CD14-positive monocyte (primary cell): ENCODE data around the gene ID4. TPM values are rescaled to one million over a fixed set of nuclear protein-coding genes. Genes with fewer than 3 reads are reported as not detected.

Experiments used
- DNase-seq, 3 donors: peaks; one replicate each; pipeline ENCODE4 v3.0.0-alpha.2; 2011 to 2022
- H2AFZ ChIP-seq: 2 replicates; pipeline ENCODE4 v1.6.0; 2012; ENCODE audit warnings: mild to moderate bottlenecking, low read depth, low read length, inconsistent platforms; ENCODE audit not compliant: insufficient read depth, poor library complexity, severe bottlenecking
- H3K27ac ChIP-seq, 2 donors: 1 replicate in 1 of 2; 2 replicates in 1 of 2; pipeline ENCODE4 v1.5.1; 2012 to 2013; ENCODE audit warnings: low read length in 2 of 2, control low read depth in 1 of 2, inconsistent platforms in 1 of 2, low read depth in 1 of 2, mild to moderate bottlenecking in 1 of 2
- H3K27me3 ChIP-seq, 2 donors: one replicate each; pipeline versions ENCODE4 v1.6.0 to v1.6.1; 2011 to 2013; ENCODE audit warnings: low read length in 2 of 2; ENCODE audit not compliant: control insufficient read depth in 2 of 2, insufficient read depth in 2 of 2
- H3K36me3 ChIP-seq, 2 donors: replicated peaks in 1 of 2; 1 replicate in 1 of 2; 2 replicates in 1 of 2; pipeline versions ENCODE4 v1.5.1 to v1.6.1; 2012 to 2013; ENCODE audit warnings: low read length in 2 of 2, control low read depth in 1 of 2, inconsistent platforms in 1 of 2, mild to moderate bottlenecking in 1 of 2; ENCODE audit not compliant: insufficient read depth in 2 of 2, control insufficient read depth in 1 of 2
- H3K4me1 ChIP-seq, 2 donors: 1 replicate in 1 of 2; 2 replicates in 1 of 2; pipeline versions ENCODE4 v1.5.1 to v1.6.1; 2012 to 2013; ENCODE audit warnings: low read length in 2 of 2, control low read depth in 1 of 2, inconsistent platforms in 1 of 2, mild to moderate bottlenecking in 1 of 2, moderate library complexity in 1 of 2; ENCODE audit not compliant: insufficient read depth in 2 of 2, control insufficient read depth in 1 of 2
- H3K4me2 ChIP-seq: replicated peaks from 2 replicates; pipeline ENCODE3; 2012; ENCODE audit warnings: low read length, moderate library complexity, mild to moderate bottlenecking; ENCODE audit not compliant: poor library complexity, severe bottlenecking; ENCODE audit errors: extremely low read depth
- H3K4me3 ChIP-seq, 3 experiments: fragments of 200-600 bp in 1 of 3; sonication (generic) in 1 of 3; replicated peaks in 1 of 3; 1 replicate in 2 of 3; 2 replicates in 1 of 3; pipeline ENCODE4 v1.5.1; 2011 to 2013; ENCODE audit warnings: low read length in 3 of 3, mild to moderate bottlenecking in 3 of 3, control low read depth in 2 of 3, low read depth in 2 of 3, inconsistent platforms in 1 of 3, moderate library complexity in 1 of 3
- H3K79me2 ChIP-seq: 2 replicates; pipeline ENCODE4 v1.6.0; 2012; ENCODE audit warnings: mild to moderate bottlenecking, control low read depth, inconsistent platforms, low read length, moderate library complexity; ENCODE audit not compliant: insufficient read depth
- H3K9ac ChIP-seq: 2 replicates; pipeline ENCODE4 v1.6.0; 2017; ENCODE audit warnings: low read length, mild to moderate bottlenecking; ENCODE audit not compliant: insufficient read depth, poor library complexity, severe bottlenecking
- H3K9me3 ChIP-seq, 2 donors: replicated peaks in 1 of 2; 1 replicate in 1 of 2; 2 replicates in 1 of 2; pipeline versions ENCODE4 v1.5.1 to v1.6.1; 2012 to 2013; ENCODE audit warnings: low read length in 2 of 2, control low read depth in 1 of 2; ENCODE audit not compliant: control insufficient read depth in 1 of 2, insufficient read depth in 1 of 2
- H4K20me1 ChIP-seq: 2 replicates; pipeline ENCODE4 v1.6.0; 2012; ENCODE audit warnings: mild to moderate bottlenecking, low read length, control low read depth, moderate library complexity; ENCODE audit not compliant: insufficient read depth
- H3K27ac Mint-ChIP-seq, 7 donors: one replicate each; pipeline ENCODE4 v1.8.0; 2020; ENCODE audit warnings: mild to moderate bottlenecking in 7 of 7, mixed read lengths in 7 of 7, moderate library complexity in 6 of 7, inconsistent platforms in 2 of 7
- H3K27me3 Mint-ChIP-seq, 3 donors: one replicate each; pipeline ENCODE4 v1.8.0; 2021 to 2022; ENCODE audit warnings: low read depth in 3 of 3, mild to moderate bottlenecking in 3 of 3, mixed read lengths in 3 of 3, moderate library complexity in 3 of 3, inconsistent platforms in 1 of 3
- H3K36me3 Mint-ChIP-seq, 2 donors: one replicate each; pipeline ENCODE4 v1.8.0; 2020; ENCODE audit warnings: mixed read lengths in 2 of 2, inconsistent platforms in 1 of 2, mild to moderate bottlenecking in 1 of 2
- H3K4me1 Mint-ChIP-seq: one replicate; pipeline ENCODE4 v1.8.0; 2020; ENCODE audit warnings: mild to moderate bottlenecking, mixed read lengths
- H3K4me3 Mint-ChIP-seq, 2 donors: one replicate each; pipeline ENCODE4 v1.8.0; 2020; ENCODE audit warnings: mild to moderate bottlenecking in 2 of 2, mixed read lengths in 2 of 2, moderate library complexity in 1 of 2
- H3K9me3 Mint-ChIP-seq, 7 donors: one replicate each; pipeline ENCODE4 v1.8.0; 2020 to 2022; ENCODE audit warnings: mixed read lengths in 7 of 7, mild to moderate bottlenecking in 6 of 7, moderate library complexity in 6 of 7, inconsistent platforms in 2 of 7
- CTCF ChIP-seq: fragments of 200-600 bp; IDR thresholded peaks from one replicate; pipeline ENCODE4 v1.8.0; 2022; ENCODE audit warnings: antibody characterized with exemption, mild to moderate bottlenecking
- WGBS: methylation state at CpG from one replicate; pipeline ENCODE4 v1.1.5; 2013; ENCODE audit warnings: missing lambda C conversion rate; ENCODE audit not compliant: insufficient coverage; 5-methylcytosine and 5-hydroxymethylcytosine counted together
- intact Hi-C, 2 donors: fragments of 100-400 bp; cut with micrococcal nuclease; formaldehyde crosslinking; loops; one replicate each; pipeline versions ENCODE4 v1.15.0 to v1.15.1; 2023
- polyA plus RNA-seq, 3 donors: library from polyadenylated mRNA; depleted of rRNA in 1 of 3; unstranded in 2 of 3; stranded (reverse) in 1 of 3; fragments of 300-500 nt in 2 of 3; fragments of >200 nt in 1 of 3; fragmentation: Illumina TruSeq in 2 of 3; gene quantifications; 1 replicate in 2 of 3; 2 replicates in 1 of 3; pipeline ENCODE4 v1.2.3, GENCODE V29; 2012 to 2021

ID4 gene
- polyA plus RNA-seq, 3 donors: not detected

GRCh38 chr6:19795211-19795610 is 42.0 kb upstream of the ID4 start:
- H2AFZ ChIP-seq: no peak overlapping the region
- no peak overlapping the region for H3K9ac ChIP-seq
- H3K36me3 ChIP-seq: no peaks in the 10 kb centered on the region
- TF ChIP-seq CTCF: no peak
- Mint-ChIP-seq H3K4me1 (no peaks in the 10 kb centered on the region), H3K9me3 (peaks cover 0 to 12% (median 6%) of the 10 kb centered on the region in 7 donors), H3K36me3 (no peaks in the 10 kb centered on the region), H3K27me3 (peaks cover 1 to 7% (median 5%) of the 10 kb centered on the region in 3 donors), H3K27ac (no peak overlapping the region), H3K4me3 (no peak overlapping the region)
- no peak overlapping the region for H3K27ac ChIP-seq
- peaks cover 0 to 6% of the 10 kb centered on the region in 2 donors for H3K9me3 ChIP-seq
- H3K4me3 ChIP-seq: no peak overlapping the region
- no peaks in the 10 kb centered on the region for H4K20me1 ChIP-seq
- H3K79me2 ChIP-seq: no peaks in the 10 kb centered on the region
- H3K4me1 ChIP-seq: no peaks in the 10 kb centered on the region
- no peak overlapping the region for H3K4me2 ChIP-seq
- H3K27me3 ChIP-seq: no peaks in the 10 kb centered on the region
- no peak for DNase-seq
- intact Hi-C loops: no loop called here

- Histone ChIP-seq H3K4me3 (no peak overlapping the region), H3K27me3 (no peaks in the 10 kb centered on the region), H3K36me3 (no peaks in the 10 kb centered on the region), H3K4me1 (no peaks in the 10 kb centered on the region), H3K27ac (no peak overlapping the region), H3K9ac (no peak overlapping the region), H2AFZ (no peak overlapping the region), H4K20me1 (no peaks in the 10 kb centered on the region), H3K4me2 (no peak overlapping the region), H3K79me2 (no peaks in the 10 kb centered on the region), H3K9me3 (peaks cover 0 to 6% of the 10 kb centered on the region in 2 donors)
- no CpG with 5 or more reads among the region's 2 CpGs for WGBS
- no peak overlapping the region for H3K4me3 Mint-ChIP-seq
- H3K9me3 Mint-ChIP-seq: peaks cover 0 to 12% (median 6%) of the 10 kb centered on the region in 7 donors
- no peak overlapping the region for H3K27ac Mint-ChIP-seq
- H3K27me3 Mint-ChIP-seq: peaks cover 1 to 9% (median 8%) of the 10 kb centered on the region in 3 donors
- no peaks in the 10 kb centered on the region for H3K4me1 Mint-ChIP-seq
- intact Hi-C loops: no loop called here
- DNase-seq: no peak
- no peaks in the 10 kb centered on the region for H3K36me3 Mint-ChIP-seq
- no peak for TF ChIP-seq CTCF
Observed at GRCh38 chr6:19796452-19796851, 40.7 kb upstream of the ID4 start.
